DND-41 (cell line): ENCODE data around the gene PDE8A.

Experiments
- ATAC-seq: fragments of 200-7000 bp; cut with Tn5 transposase; 3 replicates; pipeline ENCODE4 v1.9.1; 2021; ENCODE audit warnings: low read depth; ENCODE audit not compliant: insufficient read depth
- DNase-seq: peaks from one replicate; pipeline ENCODE4 v3.0.0-alpha.2; 2020
- H2AFZ ChIP-seq: 2 replicates; pipeline ENCODE4 v1.6.0; 2012; ENCODE audit warnings: low read depth, low read length
- H3K27ac ChIP-seq: 2 replicates; pipeline ENCODE4 v1.5.1; 2012; ENCODE audit warnings: low read length, inconsistent platforms
- H3K27me3 ChIP-seq: fragments of 200-600 bp; sonication (generic); 2 replicates; pipeline ENCODE4 v1.6.0; 2012; ENCODE audit warnings: low read length, mild to moderate bottlenecking, inconsistent platforms; ENCODE audit not compliant: insufficient read depth, poor library complexity
- H3K36me3 ChIP-seq: 2 replicates; pipeline ENCODE4 v1.5.1; 2012; ENCODE audit warnings: low read length, inconsistent platforms; ENCODE audit not compliant: insufficient read depth
- H3K4me1 ChIP-seq: 2 replicates; pipeline ENCODE4 v1.5.1; 2012; ENCODE audit warnings: mild to moderate bottlenecking, low read length; ENCODE audit not compliant: insufficient read depth
- H3K4me2 ChIP-seq: 2 replicates; pipeline ENCODE4 v1.6.0; 2012; ENCODE audit warnings: mild to moderate bottlenecking, moderate library complexity, low read length, inconsistent platforms; ENCODE audit not compliant: insufficient read depth
- H3K4me3 ChIP-seq, 2 experiments: fragments of 200-600 bp in 1 of 2; shearing (Covaris generic) in 1 of 2; 2 replicates each; pipeline ENCODE4 v1.5.1; 2012 to 2016; ENCODE audit warnings: inconsistent platforms in 2 of 2, low read length in 2 of 2, mild to moderate bottlenecking in 2 of 2, low read depth in 1 of 2, moderate library complexity in 1 of 2
- H3K79me2 ChIP-seq: 2 replicates; pipeline ENCODE4 v1.6.0; 2012; ENCODE audit warnings: low read length, inconsistent platforms; ENCODE audit not compliant: insufficient read depth
- H3K9ac ChIP-seq: 2 replicates; pipeline ENCODE4 v1.6.0; 2012; ENCODE audit warnings: low read depth, mild to moderate bottlenecking, inconsistent platforms, low read length, moderate library complexity
- H3K9me3 ChIP-seq: 2 replicates; pipeline ENCODE4 v1.5.1; 2012; ENCODE audit warnings: low read length, moderate library complexity, mild to moderate bottlenecking, inconsistent platforms; ENCODE audit not compliant: insufficient read depth, severe bottlenecking
- H4K20me1 ChIP-seq: 2 replicates; pipeline ENCODE4 v1.6.0; 2012; ENCODE audit warnings: low read length; ENCODE audit not compliant: insufficient read depth
- EZH2 ChIP-seq: IDR thresholded peaks from 3 replicates; pipeline ENCODE4 v1.6.1; 2012; ENCODE audit warnings: borderline replicate concordance, low read depth, mild to moderate bottlenecking, moderate library complexity, low read length, inconsistent platforms; ENCODE audit not compliant: severe bottlenecking
- TF ChIP-seq, protein P1 (sequence below): IDR thresholded peaks from 2 replicates; pipeline ENCODE4 v1.5.1; 2012; ENCODE audit warnings: borderline replicate concordance, low read length, moderate library complexity, mild to moderate bottlenecking; ENCODE audit not compliant: poor library complexity, severe bottlenecking; ENCODE audit errors: extremely low read depth

Gene PDE8A

DNA sequence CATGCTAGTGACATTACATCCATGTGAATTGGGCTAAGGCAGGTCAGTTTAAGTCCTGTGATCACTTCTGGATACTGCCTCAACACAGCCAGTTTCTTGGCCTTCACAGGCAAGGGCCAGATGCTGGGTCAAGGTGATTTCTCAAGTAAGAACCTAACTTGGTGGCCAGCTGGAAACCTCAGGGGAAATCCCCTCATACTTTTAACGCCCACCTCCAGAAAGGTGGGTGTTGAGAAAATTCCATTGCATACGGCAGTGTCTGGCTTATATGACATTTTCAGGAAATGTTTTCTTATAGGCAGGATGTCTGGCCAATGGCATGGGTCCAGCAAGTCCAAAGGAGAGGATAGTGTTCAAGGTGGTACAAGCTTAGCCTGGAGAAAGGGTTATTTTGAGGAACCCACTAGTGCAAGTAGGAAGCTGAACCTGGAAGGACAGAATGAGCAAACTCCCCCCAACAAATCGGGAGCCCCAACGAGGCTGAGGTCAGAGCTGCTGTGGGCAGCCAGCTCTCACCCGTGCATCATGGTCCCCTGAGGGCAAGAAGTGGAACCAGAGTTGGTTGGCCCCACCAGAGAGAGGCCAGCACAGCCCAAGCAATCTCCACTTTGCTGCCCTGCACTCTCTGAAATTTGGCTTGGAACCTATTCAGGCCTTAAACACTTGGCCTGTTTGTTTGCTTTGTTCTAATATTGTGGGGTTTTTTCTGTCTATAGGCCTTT lies 135.4 kb downstream of the PDE8A start:
- no peak for ATAC-seq
- H3K4me2 ChIP-seq: no peak overlapping the region

DNA sequence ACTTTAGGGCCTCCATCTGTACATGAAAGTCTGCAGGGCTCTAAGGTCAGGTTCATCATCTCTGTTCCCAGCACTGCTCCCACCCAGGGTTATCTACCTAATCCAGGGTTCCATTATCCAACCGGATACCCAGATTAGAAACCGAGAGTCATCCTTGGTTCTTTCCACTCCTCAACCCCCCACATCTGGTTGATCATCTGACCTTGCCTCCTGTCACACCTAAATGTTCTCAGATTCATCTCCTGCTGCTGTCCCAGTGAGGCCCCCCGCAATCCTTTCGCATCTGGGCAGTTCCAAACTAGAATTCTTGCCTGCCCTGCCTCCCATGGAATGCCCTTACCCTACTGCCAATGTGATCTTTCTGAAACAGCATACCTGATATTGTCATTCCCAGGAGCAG lies 136.5 kb downstream of the PDE8A start:
- no peak overlapping the region for H3K9ac ChIP-seq
- no peaks in the 10 kb centered on the region for H3K4me1 ChIP-seq
- no peaks in the 10 kb centered on the region for H4K20me1 ChIP-seq
- H3K27me3 ChIP-seq: no peaks in the 10 kb centered on the region
- no peak overlapping the region for H3K4me2 ChIP-seq
- DNase-seq: no peak
- H3K9me3 ChIP-seq: no peaks in the 10 kb centered on the region
- TF ChIP-seq EZH2: no peak
- TF ChIP-seq, protein P1, sequence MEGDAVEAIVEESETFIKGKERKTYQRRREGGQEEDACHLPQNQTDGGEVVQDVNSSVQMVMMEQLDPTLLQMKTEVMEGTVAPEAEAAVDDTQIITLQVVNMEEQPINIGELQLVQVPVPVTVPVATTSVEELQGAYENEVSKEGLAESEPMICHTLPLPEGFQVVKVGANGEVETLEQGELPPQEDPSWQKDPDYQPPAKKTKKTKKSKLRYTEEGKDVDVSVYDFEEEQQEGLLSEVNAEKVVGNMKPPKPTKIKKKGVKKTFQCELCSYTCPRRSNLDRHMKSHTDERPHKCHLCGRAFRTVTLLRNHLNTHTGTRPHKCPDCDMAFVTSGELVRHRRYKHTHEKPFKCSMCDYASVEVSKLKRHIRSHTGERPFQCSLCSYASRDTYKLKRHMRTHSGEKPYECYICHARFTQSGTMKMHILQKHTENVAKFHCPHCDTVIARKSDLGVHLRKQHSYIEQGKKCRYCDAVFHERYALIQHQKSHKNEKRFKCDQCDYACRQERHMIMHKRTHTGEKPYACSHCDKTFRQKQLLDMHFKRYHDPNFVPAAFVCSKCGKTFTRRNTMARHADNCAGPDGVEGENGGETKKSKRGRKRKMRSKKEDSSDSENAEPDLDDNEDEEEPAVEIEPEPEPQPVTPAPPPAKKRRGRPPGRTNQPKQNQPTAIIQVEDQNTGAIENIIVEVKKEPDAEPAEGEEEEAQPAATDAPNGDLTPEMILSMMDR: no peak
- no peaks in the 10 kb centered on the region for H3K36me3 ChIP-seq
- ATAC-seq: no peak
- H3K79me2 ChIP-seq: no peaks in the 10 kb centered on the region
- H3K27ac ChIP-seq: no peak overlapping the region
- no peak overlapping the region for H3K4me3 ChIP-seq
- H2AFZ ChIP-seq: no peak overlapping the region

More for the DNA sequence above, 135.4 kb downstream of the PDE8A start:
- H3K9me3 ChIP-seq: no peaks in the 10 kb centered on the region
- no peak overlapping the region for H3K9ac ChIP-seq
- H3K4me3 ChIP-seq: no peak overlapping the region
- no peaks in the 10 kb centered on the region for H3K79me2 ChIP-seq
- H2AFZ ChIP-seq: no peak overlapping the region
- no peaks in the 10 kb centered on the region for H3K27me3 ChIP-seq
- no peaks in the 10 kb centered on the region for H3K36me3 ChIP-seq
- no peaks in the 10 kb centered on the region for H3K4me1 ChIP-seq
- no peaks in the 10 kb centered on the region for H4K20me1 ChIP-seq
- DNase-seq: no peak
- no peak overlapping the region for H3K27ac ChIP-seq
- TF ChIP-seq, protein P1: no peak
- no peak for TF ChIP-seq EZH2

DNA sequence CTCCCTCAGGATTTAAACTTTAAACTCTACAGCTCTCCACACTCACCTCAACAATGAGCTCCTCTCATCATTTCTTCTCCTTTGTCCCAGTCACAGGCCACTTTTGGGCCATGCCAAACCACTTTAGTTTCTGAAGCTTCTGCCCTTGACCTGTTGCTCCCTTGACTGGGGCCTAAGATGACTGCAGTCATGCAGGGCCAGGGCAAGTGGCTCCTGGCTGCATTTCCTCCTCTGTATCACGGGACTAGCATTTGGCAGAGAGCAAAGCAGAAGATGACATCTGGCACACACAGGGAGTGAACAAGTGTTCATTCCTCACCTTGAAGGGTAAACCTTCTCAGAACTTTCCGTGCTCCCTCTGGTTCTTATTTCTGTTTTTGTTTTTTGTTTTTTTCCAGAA lies 136.9 kb downstream of the PDE8A start:
- Histone ChIP-seq H3K4me3 (no peak overlapping the region), H4K20me1 (no peaks in the 10 kb centered on the region), H3K27me3 (no peaks in the 10 kb centered on the region), H3K4me1 (no peaks in the 10 kb centered on the region), H3K79me2 (no peaks in the 10 kb centered on the region), H2AFZ (no peak overlapping the region), H3K9ac (no peak overlapping the region), H3K36me3 (no peaks in the 10 kb centered on the region), H3K4me2 (no peak overlapping the region), H3K27ac (no peak overlapping the region), H3K9me3 (no peaks in the 10 kb centered on the region)
- TF ChIP-seq, protein P1: no peak
- TF ChIP-seq EZH2: no peak
- ATAC-seq (no peak), DNase-seq (no peak)
